HCT116 (cell line): ENCODE data around the gene TEX26. TPM values are rescaled to one million over a fixed set of nuclear protein-coding genes. Genes with fewer than 3 reads are reported as not detected.

Experiments
- ATAC-seq: fragments of 200-7000 bp; cut with Tn5 transposase; 2 replicates; pipeline ENCODE4 v1.9.1; 2020; ENCODE audit warnings: mild to moderate bottlenecking, moderate library complexity
- BruUV-seq: library from RNA; stranded (reverse); fragments of 400-500 nt; replicated peaks from 2 replicates; lab custom pipeline; 2021; lab: Mats Ljungman, UMichigan
- CTCF ChIA-PET: fragments of 300-600 bp; sonication (Branson Sonifier 250); formaldehyde crosslinking; loops from one replicate; lab custom pipeline; 2021; ENCODE audit warnings: antibody characterized with exemption; lab: Charles Lee
- POLR2A ChIA-PET: fragments of 300-600, 350-600 bp; sonication (Branson Sonifier 250); formaldehyde crosslinking; loops from one replicate; lab custom pipeline; 2021; ENCODE audit warnings: antibody characterized with exemption; lab: Charles Lee
- RAD21 ChIA-PET, 2 experiments: fragments of 300-600 bp; sonication (Branson Sonifier 250); formaldehyde crosslinking; loops; one replicate each; lab custom pipeline; 2023; ENCODE audit warnings: low total read pairs in 2 of 2; ENCODE audit not compliant: uncharacterized antibody in 2 of 2, unreplicated experiment in 2 of 2, low non-redundant PET in 1 of 2; lab: Charles Lee
- DNase-seq: peaks from one replicate; pipeline ENCODE4 v3.0.0-alpha.2; 2010; ENCODE audit warnings: low read depth, low spot score
- H2AFZ ChIP-seq: fragments of 200-600 bp; shearing (Covaris generic), sonication (generic); 2 replicates; pipeline ENCODE4 v1.6.1; 2017; ENCODE audit warnings: low read depth, mixed run types, mixed read lengths, antibody characterized with exemption, low read length; ENCODE audit not compliant: poor library complexity, severe bottlenecking
- H3K27ac ChIP-seq: 2 replicates; pipeline ENCODE4 v1.5.1; 2012; ENCODE audit warnings: low read depth, low read length
- H3K27me3 ChIP-seq: fragments of 200-600 bp; sonication (generic); 2 replicates; pipeline ENCODE4 v1.6.1; 2016; ENCODE audit warnings: mixed run types, low read length, mixed read lengths; ENCODE audit not compliant: insufficient read depth
- H3K36me3 ChIP-seq, 2 experiments: fragments of 200-500 bp in 1 of 2; fragments of 200-600 bp in 1 of 2; sonication (Bioruptor generic) in 1 of 2; sonication (generic) in 1 of 2; 2 replicates each; pipeline versions ENCODE4 v1.5.1 to v1.6.1; 2014 to 2016; ENCODE audit warnings: low read length in 2 of 2, inconsistent platforms in 1 of 2, mixed read lengths in 1 of 2, mixed run types in 1 of 2; ENCODE audit not compliant: insufficient read depth in 2 of 2, control insufficient read depth in 1 of 2
- H3K4me1 ChIP-seq, 2 experiments: fragments of 200-600 bp in 1 of 2; sonication (generic) in 1 of 2; 2 replicates each; pipeline versions ENCODE4 v1.5.1 to v1.6.1; 2012 to 2017; ENCODE audit warnings: low read length in 2 of 2, inconsistent platforms in 1 of 2, mild to moderate bottlenecking in 1 of 2, mixed read lengths in 1 of 2, mixed run types in 1 of 2, moderate library complexity in 1 of 2; ENCODE audit not compliant: insufficient read depth in 2 of 2, control insufficient read depth in 1 of 2
- H3K4me2 ChIP-seq: fragments of 200-600 bp; sonication (generic); 2 replicates; pipeline ENCODE4 v1.6.1; 2017; ENCODE audit warnings: mixed run types, low read length, mixed read lengths
- H3K4me3 ChIP-seq, 2 experiments: fragments of 200-600 bp in 1 of 2; sonication (generic) in 1 of 2; replicated peaks in 1 of 2; 2 replicates each; pipeline ENCODE4 v1.5.1; 2011 to 2016; ENCODE audit warnings: low read length in 2 of 2, control low read depth in 1 of 2, low read depth in 1 of 2, mild to moderate bottlenecking in 1 of 2, mixed read lengths in 1 of 2, mixed run types in 1 of 2
- H3K79me2 ChIP-seq: fragments of 200-600 bp; sonication (generic); 2 replicates; pipeline ENCODE4 v1.6.1; 2017; ENCODE audit warnings: mild to moderate bottlenecking, mixed run types, low read length, moderate library complexity, mixed read lengths; ENCODE audit not compliant: insufficient read depth
- H3K9ac ChIP-seq: fragments of 200-600 bp; sonication (generic); 2 replicates; pipeline ENCODE4 v1.6.1; 2016; ENCODE audit warnings: low read length, mixed read lengths
- H3K9me2 ChIP-seq: fragments of 200-600 bp; sonication (generic), shearing (Covaris generic); 2 replicates; pipeline ENCODE4 v1.6.1; 2017; ENCODE audit warnings: mixed run types, mild to moderate bottlenecking, moderate library complexity; ENCODE audit not compliant: insufficient read depth
- H3K9me3 ChIP-seq, 2 experiments: fragments of 200-500 bp in 1 of 2; fragments of 200-600 bp in 1 of 2; sonication (Bioruptor generic) in 1 of 2; sonication (generic) in 1 of 2; 2 replicates each; pipeline ENCODE4 v1.6.1; 2014 to 2017; ENCODE audit warnings: low read length in 2 of 2, mixed read lengths in 2 of 2, inconsistent platforms in 1 of 2, low read depth in 1 of 2, mild to moderate bottlenecking in 1 of 2, mixed run types in 1 of 2, moderate library complexity in 1 of 2; ENCODE audit not compliant: control insufficient read depth in 1 of 2, insufficient read depth in 1 of 2
- H4K20me1 ChIP-seq: fragments of 200-600 bp; sonication (generic), shearing (Covaris generic); 2 replicates; pipeline ENCODE4 v1.6.1; 2017; ENCODE audit warnings: mixed run types, mild to moderate bottlenecking, moderate library complexity; ENCODE audit not compliant: insufficient read depth
- ATF3 ChIP-seq: IDR thresholded peaks from 2 replicates; pipeline ENCODE4 v1.6.1; 2012
- CBX3 ChIP-seq: IDR thresholded peaks from 2 replicates; pipeline ENCODE4 v1.6.1; 2012; ENCODE audit warnings: low read depth
- CEBPB ChIP-seq: IDR thresholded peaks from 2 replicates; pipeline ENCODE4 v1.6.1; 2012; ENCODE audit warnings: low read depth
- CTCF ChIP-seq, 3 experiments: fragments of 200-600 bp in 1 of 3; sonication (generic) in 1 of 3; IDR thresholded peaks in 2 of 3; conservative IDR thresholded peaks in 1 of 3; 2 replicates each; pipeline ENCODE4 v1.5.1; 2012 to 2017; ENCODE audit warnings: low read depth in 2 of 3, low read length in 2 of 3, antibody characterized with exemption in 1 of 3, borderline replicate concordance in 1 of 3, control low read depth in 1 of 3, mild to moderate bottlenecking in 1 of 3, mixed read lengths in 1 of 3, mixed run types in 1 of 3, moderate library complexity in 1 of 3; ENCODE audit not compliant: insufficient read depth in 1 of 3
- EGR1 ChIP-seq: IDR thresholded peaks from 2 replicates; pipeline ENCODE4 v1.6.1; 2012; ENCODE audit warnings: low read depth
- EZH2phosphoT487 ChIP-seq: fragments of 200-600 bp; IDR thresholded peaks from 2 replicates; pipeline ENCODE4 v1.6.1; 2018; ENCODE audit warnings: antibody characterized with exemption, borderline replicate concordance
- FOSL1 ChIP-seq: IDR thresholded peaks from 2 replicates; pipeline ENCODE4 v1.6.1; 2012; ENCODE audit warnings: low read depth
- JUND ChIP-seq: IDR thresholded peaks from 2 replicates; pipeline ENCODE4 v1.6.1; 2012
- POLR2A ChIP-seq: IDR thresholded peaks from 2 replicates; pipeline ENCODE4 v1.7.0; 2011; ENCODE audit warnings: borderline replicate concordance; ENCODE audit not compliant: insufficient read depth, insufficient read length; ENCODE audit errors: extremely low read depth
- POLR2AphosphoS5 ChIP-seq: IDR thresholded peaks from 2 replicates; pipeline ENCODE4 v1.6.1; 2011; ENCODE audit warnings: mild to moderate bottlenecking, low read depth, low read length, moderate library complexity
- RAD21 ChIP-seq: IDR thresholded peaks from 2 replicates; pipeline ENCODE4 v1.6.1; 2012; ENCODE audit warnings: low read depth, mild to moderate bottlenecking
- SIN3A ChIP-seq: IDR thresholded peaks from 2 replicates; pipeline ENCODE4 v1.6.1; 2012; ENCODE audit warnings: low read depth
- SP1 ChIP-seq: IDR thresholded peaks from 2 replicates; pipeline ENCODE4 v1.6.1; 2012; ENCODE audit warnings: low read depth
- SRF ChIP-seq: IDR thresholded peaks from 2 replicates; pipeline ENCODE4 v1.6.1; 2012; ENCODE audit warnings: low read depth
- TCF7L2 ChIP-seq: IDR thresholded peaks from 2 replicates; pipeline ENCODE4 v1.7.0; 2011; ENCODE audit warnings: borderline replicate concordance, inconsistent platforms; ENCODE audit not compliant: insufficient read depth, insufficient read length; ENCODE audit errors: extremely low read depth
- ZBTB33 ChIP-seq: IDR thresholded peaks from 2 replicates; pipeline ENCODE4 v1.6.1; 2011; ENCODE audit warnings: mild to moderate bottlenecking, low read length, moderate library complexity; ENCODE audit not compliant: insufficient replicate concordance; ENCODE audit errors: extremely low read depth
- ZFX ChIP-seq: fragments of 450-650 bp; IDR thresholded peaks from 2 replicates; pipeline ENCODE4 v1.6.1; 2017
- ZNF274 ChIP-seq: fragments of 200-500 bp; sonication (Bioruptor generic); IDR thresholded peaks from 2 replicates; pipeline ENCODE4 v1.6.1; 2014; ENCODE audit warnings: mild to moderate bottlenecking, low read depth, low read length, inconsistent platforms
- intact Hi-C: fragments of 100-400 bp; cut with micrococcal nuclease; formaldehyde crosslinking; loops from 2 replicates; pipeline ENCODE4 v1.10.0; 2022
- total RNA-seq: library from RNA; stranded (reverse); gene quantifications from one replicate; pipeline ENCODE4 v1.2.1, GENCODE V29; 2021; ENCODE audit not compliant: unreplicated experiment

The TEX26 gene
- total RNA-seq, 1 experiment from 2014 or later, result not detected

GRCh38 chr13:31011193-31011860 is 78.9 kb downstream of the TEX26 start:
- Histone ChIP-seq H3K9me3 (no peaks in the 10 kb centered on the region), H3K4me1 (peaks cover 4 to 5% of the 10 kb centered on the region in 2 experiments; a peak in 1 of 4 replicates), H3K79me2 (no peaks in the 10 kb centered on the region), H3K9me2 (no peaks in the 10 kb centered on the region), H3K4me2 (no peak overlapping the region), H4K20me1 (no peaks in the 10 kb centered on the region), H3K4me3 (no peak overlapping the region), H3K27ac (no peak overlapping the region), H3K36me3 (no peaks in the 10 kb centered on the region), H3K9ac (no peak overlapping the region), H2AFZ (no peak overlapping the region), H3K27me3 (no peaks in the 10 kb centered on the region)
- intact Hi-C loops, result loop anchor here (10.0 kb wide), 1 partner anchor 207 kb away; no protein-coding TSS in a partner anchor
- POLR2A ChIA-PET, result no interaction called here
- BruUV-seq, result no TSS peak
- CTCF ChIA-PET, result interaction anchor here (0.9 to 1.1 kb wide), 2 partner anchors 32 to 34 kb away, joined by 3 to 4 read pairs; no protein-coding TSS in a partner anchor
- no peak for DNase-seq
- TF ChIP-seq JUND (no peak), RAD21 (no peak), FOSL1 (no peak), POLR2A (no peak), SRF (no peak), ZFX (no peak), POLR2AphosphoS5 (no peak), ZNF274 (no peak), ATF3 (no peak), SIN3A (no peak), CEBPB (no peak), CTCF (IDR thresholded peaks at IDR 0.05 in 2 of 3, conservative IDR thresholded peaks at IDR 0.05 in 1 of 3; ENCODE audit: borderline replicate concordance in 1 of 3, insufficient read depth in 1 of 3, low read depth in 2 of 3, low read length in 2 of 3) (no peak), SP1 (no peak), EGR1 (no peak), ZBTB33 (no peak), CBX3 (no peak), EZH2phosphoT487 (no peak), TCF7L2 (no peak)
- RAD21 ChIA-PET, result no interaction called here
- no peak for ATAC-seq
